GM19240 (cell line): Measurements from ENCODE around the gene THAP4.

Source experiments
- DNase-seq: peaks from one replicate; pipeline ENCODE4 v3.0.0; 2011; ENCODE audit warnings: low spot score; ENCODE audit not compliant: insufficient read length

The THAP4 gene

DNA sequence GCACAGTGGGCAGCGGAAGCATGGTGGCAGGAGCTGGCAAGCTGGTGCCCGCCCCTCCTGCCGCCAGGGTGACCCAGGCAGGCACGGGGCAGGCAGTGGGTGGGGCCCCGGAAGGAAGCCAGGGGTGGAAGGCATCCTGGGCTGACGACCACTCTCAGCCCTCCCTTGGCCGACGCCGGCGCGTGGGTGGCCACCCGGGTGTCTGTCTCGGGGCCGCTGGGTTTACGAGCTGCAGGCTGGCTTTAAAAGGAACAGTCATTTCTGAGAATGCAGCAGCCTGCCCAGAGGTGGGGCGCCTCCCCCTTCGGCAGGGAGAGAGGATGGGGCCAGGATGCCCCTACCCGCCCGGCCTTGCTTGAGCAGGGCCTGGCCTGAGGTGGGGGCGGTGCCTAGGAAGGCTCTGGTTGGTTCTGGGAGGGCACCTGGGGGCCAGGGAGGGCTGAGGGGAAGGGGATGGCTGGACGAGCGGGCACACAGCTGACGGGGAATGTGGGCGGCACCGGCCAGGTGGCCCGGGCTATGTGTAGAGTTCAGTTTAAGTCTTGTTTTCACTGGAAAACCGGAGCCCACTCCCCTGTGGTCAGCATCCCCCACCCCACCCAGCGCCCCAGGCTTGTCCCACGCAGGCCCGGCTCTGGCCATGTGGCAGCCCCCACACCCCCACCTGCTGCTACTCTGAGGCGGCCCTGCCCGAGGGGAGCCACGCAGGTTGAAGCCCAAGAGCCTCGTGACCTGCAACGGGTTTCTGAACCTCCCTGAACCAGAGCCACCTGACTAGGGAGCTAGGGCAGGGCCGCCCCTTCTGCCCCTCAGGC lies 72.2 kb downstream of the THAP4 start:
- DNase-seq, result no peak

GRCh38 chr2:241563981-241564595 lies 72.9 kb downstream of the THAP4 start:
- no peak for DNase-seq

DNA sequence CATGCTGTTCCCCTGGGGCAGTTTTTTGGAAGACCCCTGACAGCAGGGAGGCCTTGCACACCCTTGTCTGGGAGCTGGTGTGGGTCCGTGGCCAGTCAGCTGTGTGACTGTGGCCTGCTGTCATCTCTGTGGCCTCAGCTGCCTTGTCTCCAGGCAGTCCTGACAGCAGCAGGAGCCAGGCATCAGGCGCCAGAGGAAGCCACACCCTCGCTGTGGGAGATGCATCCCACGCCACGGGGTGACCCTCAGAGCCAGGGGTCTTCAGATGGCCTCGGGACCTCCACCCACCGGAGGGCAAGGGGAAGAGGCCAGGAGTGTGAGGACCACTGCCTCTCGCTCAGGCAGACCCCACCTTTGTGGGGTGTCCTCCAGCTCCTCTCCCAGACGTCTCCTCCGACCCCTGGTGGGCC lies 73.4 kb downstream of the THAP4 start:
- DNase-seq, result no peak

DNA sequence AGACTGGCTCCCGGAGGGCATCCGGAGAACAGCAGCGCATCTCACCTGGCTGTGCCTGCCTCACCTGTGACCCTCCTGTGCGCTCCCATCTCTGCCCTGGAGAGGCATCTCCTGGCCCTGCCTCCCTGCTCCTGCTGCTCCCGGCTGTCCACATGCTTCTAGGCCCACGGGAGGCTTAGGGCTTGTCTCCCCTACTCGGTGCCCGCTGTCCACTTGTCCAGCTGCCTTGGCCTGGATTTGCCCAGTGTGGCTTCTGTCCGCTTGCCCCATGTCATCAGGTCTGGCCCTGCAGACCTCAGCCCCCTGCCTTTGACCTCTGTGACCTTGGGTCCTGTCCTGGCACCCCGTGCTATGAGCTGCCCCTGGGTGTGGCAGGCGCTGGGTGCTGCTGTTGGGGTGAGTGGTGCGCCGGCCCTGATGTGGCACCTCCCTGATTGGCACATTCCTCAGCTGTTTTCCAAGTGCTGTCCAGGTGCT lies 73.9 kb downstream of the THAP4 start:
- no peak for DNase-seq

DNA sequence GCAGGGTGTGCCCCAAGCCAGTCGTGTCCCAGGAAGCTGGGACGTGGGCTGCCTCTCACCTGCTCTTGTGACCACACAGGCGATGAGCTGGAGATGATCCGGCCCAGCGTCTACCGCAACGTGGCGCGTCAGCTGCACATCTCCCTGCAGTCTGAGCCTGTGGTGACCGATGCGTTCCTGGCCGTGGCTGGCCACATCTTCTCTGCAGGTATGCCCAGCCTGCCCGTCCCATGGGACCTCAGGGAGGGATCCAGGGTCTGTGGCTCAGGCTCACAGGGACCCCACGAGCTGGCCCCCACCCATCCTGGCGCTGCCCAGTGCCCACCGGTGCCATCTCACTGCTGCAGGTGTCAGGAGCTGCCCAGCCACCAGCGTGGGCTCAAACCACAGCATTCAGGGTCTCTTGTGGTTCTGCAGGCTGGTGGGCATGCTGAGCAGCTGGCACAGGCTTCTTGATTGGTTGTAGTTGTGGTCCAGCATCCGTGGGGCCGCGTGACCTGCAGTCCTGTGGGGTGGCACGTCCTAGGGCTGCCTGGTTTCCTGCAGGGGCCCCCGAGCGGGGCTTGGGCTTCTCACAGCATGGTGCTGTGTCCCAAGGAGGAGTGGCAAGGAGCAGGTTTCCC lies 74.6 kb downstream of the THAP4 start:
- no peak for DNase-seq

GRCh38 chr2:241561832-241562231 lies 75.1 kb downstream of the THAP4 start:
- DNase-seq, result no peak

- no peak for DNase-seq
Observed at GRCh38 chr2:241560883-241561474, 76.0 kb downstream of the THAP4 start.

DNA sequence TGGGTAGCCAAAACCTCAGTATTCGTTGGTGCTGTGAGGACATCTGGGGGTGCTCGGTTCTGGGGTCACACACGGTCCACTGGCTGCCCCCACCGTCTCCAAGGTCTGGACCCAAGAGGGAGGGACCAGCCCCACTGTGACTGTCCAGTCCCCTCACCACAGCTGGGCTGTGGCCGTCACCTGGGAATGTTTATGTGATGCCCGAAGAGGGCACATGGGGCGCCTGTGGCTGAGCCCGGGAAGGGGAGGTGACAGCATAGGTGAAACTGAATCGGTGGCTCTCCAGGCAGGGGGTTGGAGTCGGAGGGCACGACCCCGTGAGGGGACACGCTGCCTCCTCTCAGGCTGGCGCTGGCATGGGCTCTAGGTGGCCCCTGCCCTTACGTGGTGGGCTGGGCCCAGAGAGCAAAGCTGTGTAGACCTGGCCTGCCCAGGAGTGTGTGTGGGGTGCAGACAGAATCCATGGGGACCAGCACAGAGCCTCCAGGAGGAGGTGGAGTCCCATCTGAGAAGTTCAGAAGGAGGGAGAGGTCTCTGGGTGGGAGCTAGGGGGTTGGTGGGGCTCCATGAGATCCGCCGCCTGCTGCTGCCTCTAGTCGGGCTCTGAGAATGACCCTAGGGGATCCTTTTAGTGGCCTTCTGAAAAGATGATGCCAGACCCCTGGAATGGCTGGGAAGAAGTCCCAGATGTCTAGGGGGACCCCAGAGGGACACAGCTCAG lies 76.6 kb downstream of the THAP4 start:
- no peak for DNase-seq

DNA sequence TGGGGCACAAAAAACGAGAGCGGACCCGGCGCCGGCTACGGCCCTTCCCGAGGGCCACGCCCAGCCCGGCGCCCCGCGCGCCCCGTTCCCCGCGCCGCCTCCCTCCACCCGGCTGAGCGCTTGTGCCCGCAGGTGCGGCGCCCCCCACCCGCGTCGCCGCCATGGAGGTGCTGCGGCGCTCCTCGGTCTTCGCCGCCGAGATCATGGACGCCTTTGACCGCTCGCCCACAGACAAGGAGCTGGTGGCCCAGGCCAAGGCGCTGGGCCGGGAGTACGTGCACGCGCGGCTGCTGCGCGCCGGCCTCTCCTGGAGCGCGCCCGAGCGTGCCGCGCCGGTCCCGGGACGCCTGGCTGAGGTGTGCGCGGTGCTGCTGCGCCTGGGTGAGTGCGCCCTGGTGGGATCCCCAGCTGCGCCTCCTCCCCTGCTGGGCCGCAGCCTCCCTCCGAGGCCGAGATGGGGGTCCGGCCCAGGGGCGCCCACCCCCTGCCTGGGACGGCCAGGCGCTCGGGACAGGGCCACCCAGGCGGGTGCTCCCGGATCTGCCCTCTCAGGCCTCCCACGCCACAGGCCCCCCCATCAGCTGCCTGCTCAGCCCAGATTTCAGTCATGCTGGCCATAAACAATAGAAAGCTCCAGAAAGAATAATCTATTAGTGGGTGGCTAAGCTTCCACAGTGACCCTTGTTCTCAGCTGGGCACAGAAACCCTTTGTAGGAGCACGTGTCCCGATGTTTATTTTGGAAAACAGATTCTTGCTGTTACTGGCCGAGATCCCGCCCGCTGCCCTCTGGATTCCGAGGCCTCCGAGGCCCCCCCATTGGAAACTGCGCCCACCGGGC lies 77.4 kb downstream of the THAP4 start:
- no peak for DNase-seq

- no peak for DNase-seq
Observed at GRCh38 chr2:241558532-241559322, 78.2 kb downstream of the THAP4 start, which contains the start of gene BOK. TSS of gene BOK (plus strand) at chr2:241558745. CDS start at chr2:241559484, 739 bp downstream.

- no peak for DNase-seq
Observed at GRCh38 chr2:241556746-241557145, 80.2 kb downstream of the THAP4 start.

GRCh38 chr2:241555711-241556110 lies 81.2 kb downstream of the THAP4 start:
- no peak for DNase-seq

- no peak for DNase-seq
Observed at GRCh38 chr2:241554610-241555322, 82.2 kb downstream of the THAP4 start.

DNA sequence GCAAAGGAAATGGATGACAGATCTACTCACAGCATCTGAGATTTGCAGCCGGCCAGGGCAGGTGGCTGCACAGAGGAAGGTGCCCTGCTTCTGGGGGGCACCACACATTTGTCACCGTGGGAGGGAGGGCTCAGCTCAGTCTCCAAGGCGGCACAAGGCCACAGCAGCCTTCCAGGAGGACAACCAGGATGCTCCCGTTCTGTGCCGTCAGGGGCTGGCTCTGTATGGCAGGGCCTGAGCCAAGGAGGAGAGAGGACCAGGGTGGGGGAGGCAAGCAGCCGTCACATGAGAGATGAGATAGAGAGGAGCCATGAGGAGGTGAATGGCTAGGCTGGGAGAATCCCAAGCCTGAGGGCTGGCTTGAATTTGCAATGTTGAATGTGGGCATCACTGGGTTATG lies 83.0 kb downstream of the THAP4 start:
- DNase-seq, result no peak

DNA sequence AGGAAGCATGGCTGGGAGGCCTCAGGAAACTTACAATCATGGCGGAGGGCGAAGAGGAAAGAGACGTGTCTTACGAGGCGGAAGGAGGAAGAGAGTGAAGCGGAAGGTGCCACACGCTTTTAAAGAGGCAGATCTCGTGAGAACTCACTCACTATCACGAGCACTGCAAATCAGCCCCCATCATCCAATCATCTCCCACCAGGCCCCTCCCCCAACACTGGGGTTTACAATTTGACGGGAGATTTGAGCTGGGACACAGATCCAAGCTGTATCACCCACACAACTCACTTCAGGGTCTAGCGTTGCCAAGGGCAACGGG lies 83.5 kb downstream of the THAP4 start:
- no peak for DNase-seq

GRCh38 chr2:241551998-241552737 lies 84.8 kb downstream of the THAP4 start:
- no peak for DNase-seq

- no peak for DNase-seq
Observed at GRCh38 chr2:241551599-241551997, 85.4 kb downstream of the THAP4 start.
